ENCODE results near the gene SLF1. TPM values are rescaled to one million over a fixed set of nuclear protein-coding genes. Genes with fewer than 3 reads are reported as not detected.
"Not testable (repeated sequence)": the region's sequence is repeated elsewhere in the genome, so short reads cannot be mapped to it uniquely, and the experiment has no call there.

Gene SLF1
- 1 to 10 TPM; 3.3 to 6.6 (median 5.0) TPM for total RNA-seq (2021; fragmentation: NEBNext Ultra II Directional; extraction: Animal tissue kit (Norgen Biotek cat#: 25700))
- long read RNA-seq, partial matches to known transcripts: 6 of 8 reads
- long read RNA-seq, other reads (novel, unspliced or antisense): 2 of 8 reads

DNA sequence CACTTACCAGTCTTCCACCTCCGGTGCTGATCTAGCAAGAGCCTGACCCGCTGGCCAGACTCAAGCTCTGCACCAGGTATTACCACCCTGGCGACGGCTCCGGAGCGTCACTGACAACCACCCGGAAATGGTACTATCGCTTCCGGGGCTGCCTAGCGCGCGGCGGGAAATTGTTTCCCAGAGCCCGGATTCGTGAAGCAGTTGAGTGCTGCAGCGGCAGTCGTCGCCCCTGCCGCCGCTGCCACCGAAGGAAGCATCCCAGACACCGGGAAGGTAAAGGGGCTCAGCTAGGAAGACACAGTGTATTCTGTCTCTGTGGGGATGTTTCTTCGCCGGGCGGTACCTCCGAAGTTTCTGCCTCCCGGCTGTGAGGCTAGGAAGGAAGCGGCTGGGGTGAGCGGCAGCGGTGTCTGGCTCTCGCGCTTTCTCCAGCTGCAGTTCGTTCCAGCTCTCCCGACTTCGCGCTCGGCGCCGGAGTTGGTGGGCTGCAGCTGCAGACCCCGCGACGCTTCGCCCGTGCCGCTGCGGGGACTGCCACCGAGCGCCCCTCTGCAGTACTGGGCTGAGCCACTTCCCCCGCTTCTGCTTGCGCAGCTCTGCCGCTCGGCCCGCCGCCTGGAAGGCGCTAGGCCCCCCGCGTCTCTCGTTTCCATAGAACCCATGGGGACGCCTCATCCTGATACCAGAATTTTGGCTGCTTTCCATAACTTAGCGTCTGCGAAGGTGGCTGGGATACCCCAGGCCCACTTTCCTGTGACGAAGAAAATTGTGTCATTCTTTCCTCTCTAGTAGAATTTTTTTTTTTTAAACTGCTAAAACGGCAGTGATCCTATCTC is at the start of gene SLF1, which contains the start of gene KIAA0825:
TSS of gene SLF1 (plus strand) at position 177 of the 836 bp plus-strand sequence. CDS start 10,142 bp downstream, outside the sequence.
TSS of gene KIAA0825 (minus strand) at position 112 of the 836 bp plus-strand sequence. CDS start 81,478 bp downstream, outside the sequence.
- TF ChIP-seq, protein P1, sequence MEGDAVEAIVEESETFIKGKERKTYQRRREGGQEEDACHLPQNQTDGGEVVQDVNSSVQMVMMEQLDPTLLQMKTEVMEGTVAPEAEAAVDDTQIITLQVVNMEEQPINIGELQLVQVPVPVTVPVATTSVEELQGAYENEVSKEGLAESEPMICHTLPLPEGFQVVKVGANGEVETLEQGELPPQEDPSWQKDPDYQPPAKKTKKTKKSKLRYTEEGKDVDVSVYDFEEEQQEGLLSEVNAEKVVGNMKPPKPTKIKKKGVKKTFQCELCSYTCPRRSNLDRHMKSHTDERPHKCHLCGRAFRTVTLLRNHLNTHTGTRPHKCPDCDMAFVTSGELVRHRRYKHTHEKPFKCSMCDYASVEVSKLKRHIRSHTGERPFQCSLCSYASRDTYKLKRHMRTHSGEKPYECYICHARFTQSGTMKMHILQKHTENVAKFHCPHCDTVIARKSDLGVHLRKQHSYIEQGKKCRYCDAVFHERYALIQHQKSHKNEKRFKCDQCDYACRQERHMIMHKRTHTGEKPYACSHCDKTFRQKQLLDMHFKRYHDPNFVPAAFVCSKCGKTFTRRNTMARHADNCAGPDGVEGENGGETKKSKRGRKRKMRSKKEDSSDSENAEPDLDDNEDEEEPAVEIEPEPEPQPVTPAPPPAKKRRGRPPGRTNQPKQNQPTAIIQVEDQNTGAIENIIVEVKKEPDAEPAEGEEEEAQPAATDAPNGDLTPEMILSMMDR (IDR thresholded peaks at IDR 0.05): no peak
- Mint-ChIP-seq H3K27me3 (ENCODE audit: insufficient read depth) (no peaks in the 10 kb centered on the region; the same call in 1 of the 2 replicates), H3K4me3 (peak within 1 kb of the TSS; percentile 93), H3K36me3 (ENCODE audit: low read depth) (no peaks in the 10 kb centered on the region), H3K9me3 (no peaks in the 10 kb centered on the region), H3K4me1 (ENCODE audit: low read depth) (peaks cover 50% of the 10 kb centered on the region), H3K27ac (peak within 1 kb of the TSS; percentile 76)
- peak; percentile 87 for DNase-seq

DNA sequence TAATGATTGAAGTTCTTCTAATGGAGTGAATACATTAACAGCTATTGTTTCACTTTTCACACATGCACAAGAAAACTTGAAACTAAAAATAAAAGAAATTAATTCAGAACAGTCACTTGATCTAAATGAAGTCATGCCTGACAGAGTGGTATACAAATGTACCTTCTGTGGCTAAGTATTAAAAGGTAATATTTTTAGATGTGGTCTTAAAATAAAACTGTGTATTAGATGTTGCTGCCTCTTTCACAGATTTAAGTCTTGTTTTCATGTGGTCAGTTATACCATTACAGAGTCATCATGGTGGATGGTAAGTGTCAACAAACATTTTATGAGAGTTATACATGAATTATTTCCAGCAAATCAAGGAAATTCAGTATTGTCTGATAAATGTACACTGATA is 47.1 kb upstream of the SLF1 start:
- TF ChIP-seq, protein P1 (IDR thresholded peaks at IDR 0.05): no peak
- Mint-ChIP-seq H3K9me3 (no peaks in the 10 kb centered on the region), H3K36me3 (ENCODE audit: low read depth) (no peaks in the 10 kb centered on the region)

DNA sequence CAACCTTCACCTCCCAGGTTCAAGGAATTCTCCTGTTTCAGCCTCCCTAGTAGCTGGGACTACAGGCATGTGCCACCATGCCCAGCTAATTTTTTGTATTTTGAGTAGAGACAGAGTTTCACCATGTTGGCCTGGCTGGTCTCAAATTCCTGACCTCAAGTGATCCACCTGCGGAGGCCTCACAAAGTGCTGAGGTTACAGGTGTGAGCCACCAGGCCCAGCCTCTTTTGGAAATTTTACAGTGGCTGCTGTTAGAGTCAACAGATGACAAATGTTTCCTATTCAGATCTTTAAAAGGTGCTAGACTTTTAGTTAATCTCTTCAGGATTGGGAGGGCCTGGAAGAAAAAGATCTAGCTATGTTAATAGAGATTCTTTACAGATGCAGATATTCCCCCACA is 45.1 kb upstream of the SLF1 start:
- not testable (repeated sequence) for H3K27ac Mint-ChIP-seq; H3K36me3 Mint-ChIP-seq (ENCODE audit: low read depth); H3K9me3 Mint-ChIP-seq; H3K27me3 Mint-ChIP-seq (ENCODE audit: insufficient read depth); H3K4me1 Mint-ChIP-seq (ENCODE audit: low read depth); H3K4me3 Mint-ChIP-seq; DNase-seq

More for the DNA sequence above, 47.1 kb upstream of the SLF1 start:
- Mint-ChIP-seq H3K27me3 (ENCODE audit: insufficient read depth) (no peaks in the 10 kb centered on the region; the same call in 1 of the 2 replicates), H3K4me1 (ENCODE audit: low read depth) (no peaks in the 10 kb centered on the region), H3K4me3 (no peak overlapping the region), H3K27ac (no peak overlapping the region)
- no peak for DNase-seq

DNA sequence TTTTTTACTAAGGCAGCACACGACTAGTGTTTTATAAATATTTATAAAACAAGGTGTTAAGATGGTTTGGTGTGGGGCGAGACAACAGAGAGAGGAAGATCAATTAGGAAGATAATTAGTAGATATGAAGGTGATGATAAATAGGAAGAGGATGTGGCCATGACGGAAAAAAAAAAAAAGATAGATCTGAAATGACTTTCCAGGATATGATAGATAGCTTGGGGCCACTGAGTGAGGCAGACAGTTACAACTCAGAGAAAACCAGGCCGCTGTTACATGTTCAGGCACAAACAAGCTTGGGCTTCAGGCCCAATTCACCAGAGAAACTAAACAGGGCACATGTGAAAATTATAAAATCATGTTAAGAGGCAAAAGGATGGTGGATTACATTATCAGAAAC is 43.3 kb upstream of the SLF1 start:
- Mint-ChIP-seq H3K4me1 (ENCODE audit: low read depth) (no peaks in the 10 kb centered on the region), H3K27me3 (ENCODE audit: insufficient read depth) (no peaks in the 10 kb centered on the region; the same call in 1 of the 2 replicates), H3K27ac (no peak overlapping the region), H3K4me3 (no peak overlapping the region), H3K9me3 (no peaks in the 10 kb centered on the region), H3K36me3 (ENCODE audit: low read depth) (no peaks in the 10 kb centered on the region)
- no peak for DNase-seq
- TF ChIP-seq, protein P1 (IDR thresholded peaks at IDR 0.05): no peak

DNA sequence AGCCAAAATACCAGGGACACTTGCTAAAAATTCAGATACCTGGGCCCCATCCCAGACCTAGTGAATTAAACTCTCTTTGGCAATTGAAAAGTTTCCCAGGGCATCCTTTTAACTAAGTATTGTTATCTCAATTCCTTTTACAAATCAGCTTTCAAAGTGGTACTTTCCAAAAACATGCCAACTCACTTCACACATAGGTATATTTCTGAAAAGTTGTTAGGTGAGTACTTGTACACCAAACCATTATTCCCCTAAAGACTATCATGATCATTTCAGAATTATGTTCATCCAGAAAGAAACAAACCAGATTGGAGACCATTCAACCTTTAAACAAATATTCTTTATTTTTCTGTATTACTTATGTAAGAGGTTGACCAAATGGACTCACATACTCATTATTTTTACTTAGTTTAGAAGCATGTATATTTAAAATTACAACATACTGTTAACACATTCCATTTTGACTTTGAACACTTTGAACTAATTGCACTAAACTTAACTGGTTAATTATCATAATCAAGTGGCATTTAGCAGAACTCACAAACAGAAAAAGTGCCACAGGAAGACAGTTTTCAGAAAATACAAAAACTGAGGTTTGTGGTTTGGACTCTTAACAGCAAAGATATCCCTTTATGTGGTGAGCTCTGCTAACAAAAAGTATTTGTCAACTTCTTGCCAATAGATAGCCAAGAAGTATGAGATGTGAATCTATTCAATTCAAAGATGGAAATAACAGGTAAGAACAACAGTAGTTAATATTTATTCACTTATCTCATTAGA is 40.8 kb upstream of the SLF1 start:
- Mint-ChIP-seq H3K27me3 (ENCODE audit: insufficient read depth) (no peaks in the 10 kb centered on the region; the same call in 1 of the 2 replicates), H3K4me3 (no peak overlapping the region), H3K9me3 (no peaks in the 10 kb centered on the region), H3K4me1 (ENCODE audit: low read depth) (no peaks in the 10 kb centered on the region), H3K36me3 (ENCODE audit: low read depth) (no peaks in the 10 kb centered on the region), H3K27ac (no peak overlapping the region)
- no peak for DNase-seq
- TF ChIP-seq, protein P1 (IDR thresholded peaks at IDR 0.05): no peak
